Measurements from ENCODE around the gene MACROH2A2. TPM values are rescaled to one million over a fixed set of nuclear protein-coding genes. Genes with fewer than 3 reads are reported as not detected.

The MACROH2A2 gene
- total and polyA plus RNA-seq, 2 donors (not counting 1 experiment from before 2014, with no cell fraction given): not detected

- Histone ChIP-seq H3K4me3 (ENCODE audit: control extremely low read depth in 1 of 5, extremely low read depth in 1 of 5, insufficient read depth in 1 of 5, low read depth in 2 of 5, low read length in 4 of 5) (no peak overlapping the region), H2AFZ (ENCODE audit: insufficient read depth, low read depth, low read length, poor library complexity, severe bottlenecking) (no peak overlapping the region), H3K79me2 (ENCODE audit: control insufficient read depth, insufficient read depth, low read length) (no peaks in the 10 kb centered on the region), H3K27me3 (replicated peaks in 1 of 4; ENCODE audit: control extremely low read depth in 1 of 4, control insufficient read depth in 3 of 4, insufficient read depth in 4 of 4, low read length in 3 of 4) (no peaks in the 10 kb centered on the region), H3K9me3 (ENCODE audit: control extremely low read depth in 1 of 3, control insufficient read depth in 2 of 3, insufficient read depth in 1 of 3, low read length in 2 of 3) (no peaks in the 10 kb centered on the region), H3K4me2 (replicated peaks; ENCODE audit: low read depth, low read length, poor library complexity, severe bottlenecking) (no peak overlapping the region), H3K9ac (ENCODE audit: low read length) (no peak overlapping the region), H3K4me1 (ENCODE audit: control insufficient read depth in 2 of 2, insufficient read depth in 2 of 2, low read length in 2 of 2) (no peaks in the 10 kb centered on the region), H3K27ac (ENCODE audit: low read length in 2 of 2) (no peak overlapping the region), H4K20me1 (ENCODE audit: control insufficient read depth, insufficient read depth, low read length, poor library complexity, severe bottlenecking) (no peaks in the 10 kb centered on the region), H3K36me3 (replicated peaks in 1 of 2; ENCODE audit: control extremely low read depth in 1 of 2, control insufficient read depth in 1 of 2, extremely low read depth in 1 of 2, insufficient read depth in 2 of 2, low read length in 1 of 2) (no peaks in the 10 kb centered on the region)
- Mint-ChIP-seq H3K9me3 (ENCODE audit: insufficient read depth) (no peaks in the 10 kb centered on the region), H3K27me3 (peaks cover 5% of the 10 kb centered on the region), H3K27ac (no peak overlapping the region), H3K4me3 (no peak overlapping the region), H3K4me1 (no peaks in the 10 kb centered on the region)
- DNase-seq: no peak
- TF ChIP-seq EZH2 (IDR thresholded peaks at IDR 0.05; ENCODE audit: borderline replicate concordance, insufficient read depth, low read depth, low read length, poor library complexity, severe bottlenecking) (no peak), CTCF (IDR thresholded peaks at IDR 0.05) (no peak)
- ATAC-seq (ENCODE audit: low read depth): no peak
- intact Hi-C loops (cut with micrococcal nuclease): no loop called here
- POLR2A ChIA-PET: no interaction called here
- CTCF ChIA-PET: no interaction called here
- WGBS (ENCODE audit: insufficient coverage): no CpG with 5 or more reads among the region's 3 CpGs
Measured at GRCh38 chr10:70101668-70102067, 49.0 kb downstream of the MACROH2A2 start.

- no peak overlapping the region for H3K4me3 Mint-ChIP-seq
- Histone ChIP-seq H3K4me3 (ENCODE audit: control extremely low read depth in 1 of 5, extremely low read depth in 1 of 5, insufficient read depth in 1 of 5, low read depth in 2 of 5, low read length in 4 of 5) (no peak overlapping the region), H3K36me3 (replicated peaks in 1 of 2; ENCODE audit: control extremely low read depth in 1 of 2, control insufficient read depth in 1 of 2, extremely low read depth in 1 of 2, insufficient read depth in 2 of 2, low read length in 1 of 2) (no peaks in the 10 kb centered on the region), H3K4me1 (ENCODE audit: control insufficient read depth in 2 of 2, insufficient read depth in 2 of 2, low read length in 2 of 2) (no peaks in the 10 kb centered on the region), H3K9me3 (ENCODE audit: control extremely low read depth in 1 of 3, control insufficient read depth in 2 of 3, insufficient read depth in 1 of 3, low read length in 2 of 3) (peaks cover 0 to 2% (median 0%) of the 10 kb centered on the region in 3 donors), H3K9ac (ENCODE audit: low read length) (no peak overlapping the region), H3K4me2 (replicated peaks; ENCODE audit: low read depth, low read length, poor library complexity, severe bottlenecking) (no peak overlapping the region), H2AFZ (ENCODE audit: insufficient read depth, low read depth, low read length, poor library complexity, severe bottlenecking) (no peak overlapping the region), H3K79me2 (ENCODE audit: control insufficient read depth, insufficient read depth, low read length) (no peaks in the 10 kb centered on the region), H4K20me1 (ENCODE audit: control insufficient read depth, insufficient read depth, low read length, poor library complexity, severe bottlenecking) (no peaks in the 10 kb centered on the region), H3K27me3 (replicated peaks in 1 of 4; ENCODE audit: control extremely low read depth in 1 of 4, control insufficient read depth in 3 of 4, insufficient read depth in 4 of 4, low read length in 3 of 4) (no peaks in the 10 kb centered on the region), H3K27ac (ENCODE audit: low read length in 2 of 2) (no peak overlapping the region)
- ChIA-PET POLR2A (no interaction called here), CTCF (interaction anchor here (1.1 to 1.4 kb wide), 3 partner anchors 9 to 43 kb away, joined by 3 to 7 read pairs (median 4); no protein-coding TSS in a partner anchor)
- ATAC-seq (ENCODE audit: low read depth) (no peak), DNase-seq (peak; percentile 26)
- peaks cover 4% of the 10 kb centered on the region for H3K4me1 Mint-ChIP-seq
- H3K27me3 Mint-ChIP-seq: no peaks in the 10 kb centered on the region
- peak; percentile 38 for TF ChIP-seq CTCF (IDR thresholded peaks at IDR 0.05)
- TF ChIP-seq EZH2 (IDR thresholded peaks at IDR 0.05; ENCODE audit: borderline replicate concordance, insufficient read depth, low read depth, low read length, poor library complexity, severe bottlenecking): no peak
- 78% methylated on average over 22 of the region's 22 CpGs for whole genome bisulfite sequencing (ENCODE audit: insufficient coverage)
- H3K9me3 Mint-ChIP-seq (ENCODE audit: insufficient read depth): no peaks in the 10 kb centered on the region
- H3K27ac Mint-ChIP-seq: no peak overlapping the region
- intact Hi-C loops (cut with micrococcal nuclease): no loop called here
Measured at GRCh38 chr10:70106958-70107791, 54.5 kb downstream of the MACROH2A2 start.
